IPS-NIHi11 (cell line): Measurements from ENCODE around the gene SIK3.
A peak's percentile ranks its signal among the peaks of the same experiment; 100 is the strongest.
"Not testable (repeated sequence)": the region's sequence is repeated elsewhere in the genome, so short reads cannot be mapped to it uniquely, and the experiment has no call there.

Experiments
- DNase-seq: peaks from one replicate; pipeline ENCODE4 v3.0.0; 2012; ENCODE audit warnings: mixed read lengths, low spot score

The SIK3 gene

DNA sequence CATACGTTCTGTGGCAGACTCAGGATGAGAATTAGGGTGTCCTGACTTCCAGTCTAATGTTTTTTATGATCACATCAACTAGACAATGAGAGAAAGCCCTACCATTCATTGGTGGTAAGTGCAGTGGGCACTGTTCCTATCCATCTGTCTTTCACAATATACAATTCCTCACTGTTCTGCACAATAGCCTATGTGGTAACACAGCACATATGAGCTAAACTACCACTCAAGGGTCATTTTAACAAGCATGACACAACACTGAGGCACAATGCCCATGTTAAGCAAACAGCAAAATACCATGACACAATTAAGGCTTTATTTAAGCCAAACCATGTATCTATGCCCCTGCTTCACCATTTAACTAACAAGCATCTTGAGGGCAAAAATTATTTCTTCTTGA lies 52.3 kb downstream of the SIK3 start:
- no peak for DNase-seq

DNA sequence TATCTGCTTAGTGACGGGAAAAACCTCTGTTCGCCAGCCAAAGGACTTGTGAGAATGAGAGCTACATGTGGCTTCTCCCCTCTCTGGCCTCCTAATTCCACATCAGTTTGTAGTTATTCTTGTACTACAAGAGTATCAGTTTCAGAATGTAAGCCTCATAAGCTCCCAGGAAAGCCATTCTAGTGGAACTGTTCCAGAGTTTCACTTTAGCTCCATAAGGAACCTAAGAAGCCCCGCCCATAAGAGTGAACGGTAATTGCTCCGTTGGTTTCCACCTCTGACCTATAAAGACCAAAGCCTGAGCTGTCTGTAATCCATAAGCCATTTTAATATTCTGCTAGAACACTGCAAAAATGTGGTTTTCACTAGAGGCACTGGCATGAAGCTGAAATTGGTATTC lies 53.0 kb downstream of the SIK3 start:
- DNase-seq = peak; percentile 22

DNA sequence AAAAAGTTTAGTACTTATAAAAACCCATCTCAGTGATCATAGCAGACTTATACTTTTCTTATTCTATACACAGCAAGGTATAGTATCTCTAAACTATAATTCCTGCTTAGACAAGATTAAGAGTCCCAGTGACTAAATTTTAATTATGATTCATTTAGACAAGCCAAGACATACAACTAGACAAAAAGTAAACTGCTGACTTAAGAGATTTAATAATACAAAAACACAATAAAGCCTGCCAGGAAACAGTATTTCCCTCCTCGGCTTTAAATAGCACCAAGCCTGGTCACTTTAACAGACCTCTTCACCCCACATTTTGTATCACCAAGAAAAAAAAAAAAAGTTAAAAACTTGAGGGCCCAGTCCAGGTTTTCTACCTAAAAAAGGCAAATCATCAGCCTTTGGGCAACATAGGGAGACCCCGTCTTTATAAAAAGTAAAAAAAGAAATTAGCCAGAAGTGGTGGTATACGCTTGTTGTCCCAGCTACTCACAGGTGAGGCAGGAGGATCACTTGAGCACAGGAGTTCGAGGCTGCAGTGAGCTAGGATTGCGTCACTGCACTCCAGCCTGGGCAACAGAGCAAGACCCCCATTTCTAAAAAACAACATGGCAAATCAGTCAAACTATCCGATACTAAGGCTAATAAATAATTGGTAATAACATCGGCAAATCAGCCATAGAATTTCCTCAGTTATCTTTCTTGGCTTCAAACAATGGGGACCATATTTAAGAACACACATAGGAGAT lies 53.8 kb downstream of the SIK3 start:
- DNase-seq = no peak

DNA sequence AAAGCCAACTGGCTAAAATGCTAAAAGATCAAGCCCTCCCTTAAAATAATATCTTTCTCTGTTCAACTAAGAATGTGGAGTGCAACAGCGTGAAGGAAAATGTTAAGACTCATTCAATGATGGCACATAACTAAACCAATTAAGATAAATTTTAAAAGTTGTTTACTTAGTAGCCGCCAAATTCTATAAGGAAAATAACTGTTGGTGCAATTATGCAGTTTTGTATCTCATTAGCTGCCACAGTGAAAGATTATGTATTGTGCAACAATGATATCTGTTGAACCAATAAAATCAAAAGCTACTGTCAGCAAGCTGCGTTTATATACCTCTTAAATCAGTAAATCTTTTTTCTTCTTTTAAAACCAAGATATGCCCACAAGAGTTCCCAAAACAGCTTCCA lies 55.5 kb downstream of the SIK3 start:
- DNase-seq = no peak

DNA sequence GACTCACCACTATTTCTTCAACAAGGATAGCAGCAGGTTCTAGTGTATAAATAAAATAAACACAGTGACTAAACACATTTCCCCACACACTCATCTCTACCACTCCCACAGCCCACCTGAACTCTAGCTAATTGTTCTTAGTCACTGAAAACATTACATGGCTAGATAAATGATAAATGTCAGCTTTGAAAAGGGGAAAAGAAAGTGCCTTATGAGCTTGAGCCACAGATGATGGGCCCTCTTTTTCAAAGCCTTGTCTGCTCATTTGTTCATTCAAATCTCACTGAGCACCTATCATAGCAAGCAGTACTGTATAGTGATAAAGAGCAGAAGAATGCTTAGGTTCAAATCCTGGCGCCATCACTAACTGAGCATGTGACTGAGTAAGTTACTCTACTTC lies 58.3 kb downstream of the SIK3 start:
- DNase-seq = no peak

DNA sequence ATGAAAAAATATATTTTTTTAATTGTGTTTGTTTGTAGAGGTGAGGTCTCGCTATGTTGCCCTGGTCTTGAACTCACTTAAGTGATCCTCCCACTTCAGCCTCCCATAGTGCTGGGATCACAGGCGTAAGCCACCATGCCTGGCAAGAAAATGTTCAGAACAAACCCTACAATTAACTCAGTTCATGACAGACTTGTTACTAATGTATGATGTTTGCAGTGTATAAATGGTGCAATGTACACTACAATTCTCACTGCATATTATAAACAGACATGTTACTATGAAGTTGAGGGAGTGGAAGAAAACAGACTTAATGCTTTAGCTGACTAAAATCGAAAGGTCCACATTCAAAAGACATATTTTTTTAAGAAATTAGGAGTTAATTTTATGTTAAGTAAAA lies 59.0 kb downstream of the SIK3 start:
- no peak for DNase-seq

DNA sequence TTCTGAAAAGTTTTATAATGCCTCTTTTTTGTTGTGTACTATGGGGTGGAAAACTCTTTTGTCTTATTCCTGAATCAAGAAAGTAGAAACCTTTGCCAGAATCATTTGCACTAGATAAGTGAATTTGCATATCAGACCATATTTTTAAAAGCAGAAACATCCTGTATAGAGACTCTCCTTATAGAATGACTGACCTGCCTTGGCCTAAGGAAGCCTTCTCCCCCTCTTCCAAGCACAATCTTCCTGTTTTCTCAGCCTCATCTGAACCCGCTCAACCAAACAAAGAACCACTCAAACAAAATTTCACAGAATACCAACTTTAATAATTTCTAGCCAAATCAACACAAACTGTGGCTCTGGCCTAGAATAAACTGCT lies 60.3 kb downstream of the SIK3 start:
- DNase-seq = no peak

DNA sequence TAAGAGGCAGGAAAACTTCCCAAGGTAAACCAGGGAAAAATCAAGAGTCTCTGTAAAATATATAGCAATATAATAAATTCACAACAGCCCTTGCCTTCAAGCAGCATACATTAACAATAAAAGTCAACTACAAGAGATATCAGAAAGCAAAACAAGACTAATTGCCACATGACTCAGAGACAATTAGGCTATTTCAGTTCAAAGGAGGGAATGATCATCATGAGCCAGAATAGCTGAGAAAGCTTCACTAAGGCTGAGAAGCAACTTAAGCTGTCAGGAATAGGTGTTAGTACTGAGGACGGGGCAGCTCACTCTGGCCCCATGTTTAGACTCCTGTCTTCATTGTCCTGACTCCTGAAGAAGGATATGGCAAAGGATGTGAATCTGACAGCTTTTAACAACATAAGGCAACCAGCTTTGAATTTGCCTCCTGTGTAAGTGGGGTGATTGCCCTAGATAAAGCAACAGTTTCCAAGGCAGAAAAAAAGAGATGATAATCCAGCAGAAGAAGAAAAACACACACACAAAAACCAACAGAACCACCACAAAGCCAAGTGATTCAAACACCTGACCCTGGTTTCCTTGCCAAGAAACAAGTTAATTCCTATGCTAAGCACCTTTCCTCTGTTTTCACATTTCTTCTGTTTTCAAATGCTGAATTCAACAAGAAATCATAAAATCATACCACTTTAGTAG lies 60.8 kb downstream of the SIK3 start:
- no peak for DNase-seq

DNA sequence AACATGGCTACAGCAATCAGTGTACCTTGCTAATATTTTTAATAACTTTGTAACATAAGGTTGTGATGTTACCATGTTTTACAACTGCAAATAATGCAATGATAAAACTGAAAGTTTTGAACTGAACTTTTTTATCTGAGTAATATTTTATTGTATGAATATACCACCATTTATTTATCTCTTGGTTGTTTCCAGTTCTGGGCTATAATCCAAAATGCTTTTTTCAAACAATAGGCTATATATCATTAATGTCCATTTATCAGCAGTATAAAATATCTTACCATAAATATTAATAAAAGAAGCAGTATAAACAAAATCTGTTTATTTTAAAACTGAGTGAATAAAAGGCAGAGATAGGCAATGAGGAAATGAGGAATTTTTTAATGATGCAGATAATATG lies 63.3 kb downstream of the SIK3 start:
- DNase-seq = no peak

DNA sequence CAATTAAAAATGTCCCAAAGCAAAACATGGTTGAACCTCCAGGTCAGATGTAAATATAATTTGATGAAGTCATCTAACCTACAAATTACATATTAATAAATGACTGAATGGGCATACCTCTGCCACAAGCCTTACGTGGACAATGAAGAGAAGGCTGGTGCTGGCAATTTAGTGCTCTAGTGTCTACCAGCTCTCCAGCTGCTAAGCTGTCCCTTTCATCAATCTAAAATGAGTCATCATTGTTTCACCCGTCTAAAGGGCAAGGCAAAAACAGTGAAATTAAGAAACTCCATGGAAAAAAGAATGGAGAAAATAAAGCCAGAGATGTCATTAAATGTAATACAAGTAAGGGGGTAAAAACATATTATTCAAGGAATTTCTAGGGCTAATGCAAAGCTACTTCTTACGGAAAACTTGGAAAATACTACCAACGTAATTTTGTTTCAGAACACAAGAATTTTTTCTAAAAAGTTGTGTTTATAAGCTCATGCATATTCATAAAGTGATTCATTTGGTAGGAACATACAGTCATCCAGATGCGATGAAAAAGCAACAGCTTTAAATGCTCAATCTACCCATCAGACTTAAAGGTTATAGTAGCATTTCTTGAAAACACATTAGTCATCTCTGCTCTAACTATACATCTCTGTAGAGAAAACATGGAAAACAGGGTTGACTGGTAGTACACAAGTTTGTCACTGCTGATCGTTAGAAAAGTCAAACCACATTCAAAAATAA lies 71.5 kb downstream of the SIK3 start:
- no peak for DNase-seq

DNA sequence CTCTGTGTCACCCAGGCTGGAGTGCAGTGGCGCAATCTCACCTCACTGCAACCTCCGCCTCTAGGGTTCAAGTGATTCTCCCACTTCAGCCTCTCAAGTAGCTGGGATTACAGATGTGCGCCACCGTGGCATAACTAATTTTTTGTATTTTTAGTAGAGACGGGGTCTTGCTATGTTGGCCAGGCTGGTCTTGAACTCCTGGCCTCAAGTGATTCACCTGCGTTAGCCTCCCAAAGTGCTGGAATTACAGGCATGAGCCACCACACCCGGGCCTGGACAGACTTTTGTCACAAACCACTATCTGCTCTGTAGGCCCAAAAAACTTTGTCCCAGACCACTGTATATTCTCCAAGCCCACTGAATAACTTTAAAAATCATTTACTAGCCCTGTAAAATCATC lies 74.5 kb downstream of the SIK3 start:
- not testable (repeated sequence) for DNase-seq

DNA sequence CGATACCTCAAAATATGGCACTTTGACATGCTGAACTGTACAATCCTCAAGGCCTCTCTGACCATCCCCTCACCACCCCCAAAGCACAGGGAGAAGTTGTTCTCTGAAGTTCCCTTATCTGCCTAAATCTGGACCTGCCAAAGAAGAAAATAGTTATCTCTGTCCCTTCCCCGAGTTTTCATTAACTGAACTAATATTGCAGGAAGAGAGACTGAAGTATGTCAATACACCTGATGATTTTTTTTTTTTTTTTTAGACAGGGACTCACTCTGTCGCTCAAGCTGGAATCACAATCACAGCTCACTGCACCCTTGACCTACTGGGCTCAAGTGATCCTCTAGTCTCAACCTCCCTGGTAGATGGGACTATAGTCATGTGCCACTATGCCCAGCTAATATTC lies 75.0 kb downstream of the SIK3 start:
- no peak for DNase-seq

DNA sequence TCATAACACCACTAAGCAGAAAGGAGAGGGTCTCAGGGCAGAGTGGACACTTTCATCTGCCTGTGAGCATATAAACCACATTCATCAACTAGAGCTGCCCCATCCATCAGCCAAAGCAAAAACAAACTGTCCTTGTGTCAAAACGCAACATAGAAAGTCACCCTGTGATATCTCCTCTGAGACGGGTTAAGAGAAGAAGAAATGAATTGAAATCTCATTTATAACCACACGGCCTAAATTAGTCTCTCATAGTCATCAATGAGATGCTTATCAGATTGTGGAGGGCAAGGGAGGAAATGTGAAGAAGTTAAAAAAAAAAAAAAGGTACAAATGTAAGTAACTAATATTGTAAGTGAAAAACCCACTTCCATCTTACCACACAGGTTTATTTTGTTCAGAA lies 75.7 kb downstream of the SIK3 start:
- no peak for DNase-seq

DNA sequence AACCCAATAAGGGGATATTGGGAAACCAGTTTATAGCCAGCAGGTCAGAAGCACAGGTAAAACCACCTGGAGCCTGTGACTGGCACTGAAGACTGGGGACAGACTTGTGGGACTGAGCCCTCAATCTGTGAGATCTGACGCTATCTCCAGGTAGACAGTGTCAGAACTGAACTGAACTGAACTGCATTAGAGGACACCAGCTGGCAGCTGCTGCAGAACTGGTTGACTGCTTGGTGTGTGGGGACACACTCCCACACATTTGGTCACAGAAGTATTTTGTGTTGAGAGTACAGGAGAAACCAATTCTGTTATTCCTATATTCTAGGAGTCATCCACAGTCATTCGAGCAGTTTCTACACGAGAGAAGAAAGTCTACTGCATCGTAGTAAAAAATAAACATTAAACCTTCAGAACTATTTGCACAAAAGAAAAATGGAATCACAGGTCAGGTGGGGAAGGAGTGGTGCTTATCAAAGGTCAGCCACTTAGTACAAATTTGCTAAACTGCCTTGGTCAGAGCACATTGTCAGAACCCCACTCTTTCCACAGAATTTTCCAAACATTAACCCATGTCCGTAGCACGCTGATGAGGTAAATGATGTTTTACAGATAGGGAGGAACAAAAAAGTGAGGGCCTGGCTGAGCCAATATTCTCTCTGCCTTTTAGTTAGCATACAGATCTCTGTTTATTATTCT lies 77.2 kb downstream of the SIK3 start:
- DNase-seq = no peak

DNA sequence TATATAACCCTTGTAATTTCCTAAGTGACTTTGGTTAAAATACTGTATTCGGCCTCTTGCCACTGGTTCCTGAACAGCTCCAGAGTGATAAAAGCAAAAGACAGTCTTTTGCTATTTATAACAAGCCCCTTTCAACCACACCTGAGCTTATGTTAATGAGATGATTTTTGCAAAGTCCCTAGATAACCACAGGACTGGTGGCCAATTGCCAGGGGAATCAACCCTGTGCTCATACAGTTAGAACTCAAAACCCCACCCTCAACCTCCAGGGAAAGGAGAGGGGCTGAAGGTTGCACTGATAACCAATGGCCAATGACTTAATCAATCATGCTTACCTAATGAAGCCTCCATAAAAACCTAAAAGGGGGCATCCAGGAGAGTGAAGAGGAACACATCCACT lies 77.9 kb downstream of the SIK3 start:
- DNase-seq = no peak

DNA sequence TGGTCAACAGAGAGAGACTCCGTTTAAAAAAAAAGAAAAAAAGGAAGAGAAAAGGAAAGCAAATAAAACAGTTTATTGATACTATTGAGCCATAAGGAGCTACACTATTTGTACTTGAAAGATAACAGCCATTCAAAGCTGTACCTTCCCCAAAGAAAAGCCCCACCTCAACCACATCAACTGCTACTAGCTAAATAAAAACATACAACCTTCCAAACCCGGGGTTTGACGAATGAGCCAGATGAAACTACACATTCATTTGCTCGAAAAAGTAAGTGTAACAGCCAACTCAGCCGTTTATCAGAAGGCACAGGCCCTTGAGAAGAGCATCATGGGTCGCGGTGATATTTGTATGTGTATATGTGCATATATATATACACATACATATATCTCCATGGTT lies 78.4 kb downstream of the SIK3 start:
- DNase-seq = no peak

DNA sequence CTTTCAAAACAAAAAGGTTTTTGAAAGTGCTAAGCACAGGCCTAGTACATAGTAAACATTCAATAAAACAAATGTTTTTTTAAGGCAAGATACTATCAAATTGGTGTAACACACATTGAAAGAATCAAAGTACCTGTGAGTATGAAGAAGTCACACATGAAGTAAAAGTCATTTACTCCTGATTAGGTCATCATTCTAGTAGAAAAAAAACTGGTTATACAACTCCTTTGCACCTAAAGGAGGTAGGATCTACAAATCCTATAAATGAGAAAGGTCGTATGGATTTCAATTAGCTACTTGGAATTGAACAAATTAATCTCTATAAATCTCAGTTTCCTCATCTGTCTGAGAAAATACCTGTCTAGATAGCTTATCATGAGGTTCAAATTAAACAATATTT lies 80.8 kb downstream of the SIK3 start:
- DNase-seq = no peak

DNA sequence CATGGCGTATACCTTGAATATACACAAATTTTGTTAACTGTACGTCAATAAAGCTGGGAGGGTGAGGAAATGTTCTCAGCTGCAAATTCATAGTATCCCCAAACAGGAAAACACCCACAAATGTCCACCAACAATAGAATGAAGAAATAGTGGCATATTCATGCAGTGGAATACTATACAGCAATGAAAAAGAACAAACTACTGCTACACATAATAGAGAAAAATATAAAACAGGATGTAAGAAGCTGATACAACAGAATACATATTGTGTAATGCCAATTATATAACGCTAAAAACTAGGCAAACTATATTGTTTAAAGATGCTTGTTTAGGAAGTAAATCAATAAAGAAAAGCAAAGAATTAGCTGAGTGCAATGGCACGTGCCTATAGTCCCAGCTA lies 81.5 kb downstream of the SIK3 start:
- no peak for DNase-seq

DNA sequence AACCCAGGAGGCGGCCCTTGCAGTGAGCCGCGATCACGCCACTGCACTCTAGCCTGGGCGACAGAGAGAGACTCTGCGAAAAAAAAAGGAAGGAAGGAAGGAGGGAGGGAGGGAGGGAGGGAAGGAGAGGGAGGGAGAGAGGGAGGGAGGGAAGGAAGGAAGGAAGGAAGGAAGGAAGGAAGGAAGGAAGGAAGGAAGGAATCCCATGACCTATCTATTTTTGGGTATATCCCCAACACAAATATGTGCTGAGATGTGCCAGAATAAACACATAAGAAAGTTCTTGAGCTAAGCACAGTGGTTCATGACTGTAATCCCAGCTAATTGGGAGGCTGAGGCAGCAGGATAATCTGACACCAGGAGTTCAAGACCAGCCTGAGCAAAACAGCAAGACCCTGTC lies 82.0 kb downstream of the SIK3 start:
- no peak for DNase-seq

DNA sequence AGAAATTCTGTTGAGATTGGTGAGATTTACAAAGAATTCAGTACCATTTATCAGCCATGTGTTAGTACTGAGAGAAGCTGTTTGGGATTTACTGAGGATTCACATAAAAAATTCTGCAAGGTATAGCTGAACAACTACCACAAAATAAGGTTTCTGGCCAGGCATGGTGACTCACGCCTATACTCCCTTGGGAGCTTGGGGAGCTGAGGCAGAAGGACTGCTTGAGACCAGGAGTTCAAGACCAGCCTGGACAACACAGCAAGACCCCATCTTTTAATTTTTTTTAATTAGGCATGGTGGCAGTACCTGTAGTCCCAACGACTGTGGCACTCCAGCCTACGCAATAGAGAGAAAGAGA lies 86.7 kb downstream of the SIK3 start:
- DNase-seq = no peak

DNA sequence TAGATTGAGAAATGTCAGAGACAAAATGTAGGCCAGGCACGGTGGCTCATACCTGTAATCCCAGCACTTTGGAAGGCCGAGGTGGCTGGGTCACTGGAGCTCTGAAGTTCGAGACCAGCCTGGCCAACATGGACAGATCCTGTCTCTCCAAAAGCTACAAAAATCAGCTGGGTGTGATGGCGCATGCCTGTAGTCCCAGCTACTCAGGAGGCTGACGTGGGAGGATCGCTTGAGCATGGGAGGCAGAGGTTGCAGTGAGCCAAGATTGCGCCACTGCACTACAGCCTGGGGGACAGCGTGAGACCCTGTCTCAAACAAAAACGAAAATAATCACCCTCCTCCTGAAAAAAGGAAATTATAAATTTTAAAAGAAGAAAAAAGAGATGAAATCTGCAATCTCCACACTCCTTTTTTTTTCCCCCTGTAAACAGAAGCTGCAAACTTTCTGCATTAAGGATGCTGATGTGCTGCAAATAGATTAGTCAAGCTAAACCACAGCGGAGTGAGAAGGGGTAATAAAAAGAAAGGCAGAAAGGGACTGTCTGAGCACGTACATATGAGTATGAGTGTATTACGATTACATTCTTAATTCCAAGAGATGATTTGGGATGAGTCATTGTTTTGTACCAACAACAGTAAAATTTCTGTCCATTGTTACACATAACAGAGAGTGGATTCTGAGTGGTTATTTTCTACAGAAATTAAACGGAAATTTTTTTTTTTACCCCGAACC lies 87.3 kb downstream of the SIK3 start:
- DNase-seq = no peak
